Neural progenitor cell (in vitro differentiated cells): ENCODE measurements around the gene C4A.

Experiments
- CTCF ChIP-seq: fragments of 200-600 bp; sonication (generic); IDR thresholded peaks from 2 replicates; pipeline ENCODE4 v1.5.1; 2017; ENCODE audit warnings: antibody characterized with exemption, mild to moderate bottlenecking
- EZH2 ChIP-seq: fragments of 200-600 bp; sonication (generic); IDR thresholded peaks from 2 replicates; pipeline ENCODE4 v1.6.1; 2017; ENCODE audit warnings: antibody characterized with exemption, mild to moderate bottlenecking, moderate library complexity

GRCh38 chr6:31947070-31947675 is 34.7 kb upstream of the C4A start:
- TF ChIP-seq EZH2: no peak
- TF ChIP-seq CTCF: no peak
